Neural progenitor cell (in vitro differentiated cells): ENCODE results near the gene KDELR1. TPM values are rescaled to one million over a fixed set of nuclear protein-coding genes. Genes with fewer than 3 reads are reported as not detected.
A peak's percentile ranks its signal among the peaks of the same experiment; 100 is the strongest.

Source experiments
- DNase-seq: peaks from one replicate; pipeline ENCODE4 v3.0.0-alpha.2; 2016; ENCODE audit warnings: low spot score
- H2AFZ ChIP-seq: fragments of 200-600 bp; sonication (generic); replicated peaks from 2 replicates; pipeline ENCODE4 v1.6.1; 2016; ENCODE audit warnings: antibody characterized with exemption
- H3F3A ChIP-seq: fragments of 200-600 bp; sonication (generic); 2 replicates; pipeline ENCODE4 v1.6.1; 2016; ENCODE audit warnings: antibody characterized with exemption, low read depth
- H3K27ac ChIP-seq: fragments of 200-600 bp; sonication (generic); 2 replicates; pipeline ENCODE4 v1.5.1; 2016; ENCODE audit warnings: mild to moderate bottlenecking
- H3K27me3 ChIP-seq: fragments of 200-600 bp; sonication (generic); 2 replicates; pipeline ENCODE4 v1.6.1; 2016; ENCODE audit warnings: mild to moderate bottlenecking, moderate library complexity
- H3K36me3 ChIP-seq: fragments of 200-600 bp; sonication (generic); 2 replicates; pipeline ENCODE4 v1.5.1; 2016
- H3K4me1 ChIP-seq: fragments of 200-600 bp; sonication (generic); 2 replicates; pipeline ENCODE4 v1.6.1; 2016; ENCODE audit warnings: mixed run types
- H3K4me2 ChIP-seq: fragments of 200-600 bp; sonication (generic); 2 replicates; pipeline ENCODE4 v1.6.1; 2016
- H3K4me3 ChIP-seq: fragments of 200-600 bp; sonication (generic); 2 replicates; pipeline ENCODE4 v1.5.1; 2016
- H3K79me2 ChIP-seq: fragments of 200-600 bp; sonication (generic); 2 replicates; pipeline ENCODE4 v1.6.1; 2016; ENCODE audit warnings: low read depth
- H3K9ac ChIP-seq: fragments of 200-600 bp; sonication (generic); 2 replicates; pipeline ENCODE4 v1.6.1; 2016
- H3K9me3 ChIP-seq: fragments of 200-600 bp; sonication (generic); 2 replicates; pipeline ENCODE4 v1.5.1; 2016; ENCODE audit warnings: low read depth
- H4K20me1 ChIP-seq: fragments of 200-600 bp; sonication (generic); 2 replicates; pipeline ENCODE4 v1.6.1; 2016; ENCODE audit warnings: low read depth
- H3K27ac Mint-ChIP-seq: 3 replicates; pipeline ENCODE4 v1.8.0; 2021; ENCODE audit warnings: mixed read lengths
- H3K27me3 Mint-ChIP-seq: 2 replicates; pipeline ENCODE4 v1.8.0; 2022; ENCODE audit warnings: low read depth, mild to moderate bottlenecking, inconsistent platforms, moderate library complexity, mixed read lengths; ENCODE audit not compliant: insufficient read depth
- H3K36me3 Mint-ChIP-seq: 3 replicates; pipeline ENCODE4 v1.8.0; 2021; ENCODE audit warnings: mixed read lengths
- H3K4me1 Mint-ChIP-seq: 3 replicates; pipeline ENCODE4 v1.8.0; 2021; ENCODE audit warnings: mixed read lengths
- H3K4me3 Mint-ChIP-seq: 3 replicates; pipeline ENCODE4 v1.8.0; 2021; ENCODE audit warnings: mild to moderate bottlenecking, moderate library complexity, mixed read lengths
- H3K9me3 Mint-ChIP-seq: 3 replicates; pipeline ENCODE4 v1.8.0; 2020; ENCODE audit warnings: mixed read lengths
- EZH2 ChIP-seq: fragments of 200-600 bp; sonication (generic); IDR thresholded peaks from 2 replicates; pipeline ENCODE4 v1.6.1; 2017; ENCODE audit warnings: antibody characterized with exemption, mild to moderate bottlenecking, moderate library complexity
- EZH2phosphoT487 ChIP-seq: fragments of 200-600 bp; sonication (generic); IDR thresholded peaks from 2 replicates; pipeline ENCODE4 v1.6.1; 2017; ENCODE audit warnings: antibody characterized with exemption
- total RNA-seq: library from RNA; depleted of rRNA; stranded (reverse); fragments of >200 nt; gene quantifications from 2 replicates; pipeline ENCODE4 v1.2.3, GENCODE V29; 2015; ENCODE audit warnings: low replicate concordance
- TF ChIP-seq, protein P1 (sequence below): fragments of 200-600 bp; sonication (generic); IDR thresholded peaks from 2 replicates; pipeline ENCODE4 v1.5.1; 2017; ENCODE audit warnings: antibody characterized with exemption, mild to moderate bottlenecking

KDELR1 gene
- total RNA-seq, 1 donor from 2014 or later: 106 TPM

DNA sequence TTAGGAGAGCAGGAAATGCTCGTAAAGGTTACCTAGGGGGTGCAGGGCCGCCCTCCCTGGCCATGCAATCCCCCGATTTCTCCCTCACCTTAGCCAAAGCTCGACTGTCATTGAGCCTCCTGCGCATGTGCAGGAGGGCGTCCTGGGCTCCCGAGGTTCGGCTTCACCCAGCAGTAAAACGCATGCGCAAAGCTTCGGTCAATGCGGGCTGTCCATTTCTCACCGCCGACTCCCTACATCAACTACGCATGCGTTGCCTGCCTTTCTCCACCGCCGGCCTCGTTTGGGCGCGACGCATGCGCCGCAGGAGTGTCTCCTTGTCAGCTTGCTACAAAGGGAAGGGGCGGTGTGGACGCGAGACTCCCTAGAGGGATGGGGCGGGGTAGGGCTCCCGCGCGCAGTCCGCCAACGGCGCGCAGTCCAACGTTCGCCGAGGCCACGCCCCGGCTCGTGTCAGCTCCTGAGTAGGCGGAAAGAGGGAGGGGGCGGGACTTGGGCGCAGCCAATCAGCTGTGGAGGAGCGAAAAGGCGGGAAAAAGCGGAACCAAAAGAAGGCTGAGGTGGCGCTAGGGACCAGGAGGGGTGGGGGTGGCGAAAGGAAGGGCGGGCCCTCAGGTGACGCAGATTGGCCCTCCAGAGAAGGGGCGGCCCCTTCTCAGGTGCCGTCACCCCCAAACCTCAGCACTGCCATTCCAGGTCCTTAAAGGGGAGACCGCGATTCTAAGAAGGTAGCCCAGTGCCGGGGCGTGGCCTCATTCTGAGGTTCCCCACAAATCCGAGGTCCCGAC lies 27.3 kb downstream of the KDELR1 start, which contains the start of the genes SYNGR4 and TMEM143:
Gene SYNGR4, plus strand, starts transcription at position 558 of the 788 bp plus-strand sequence. CDS start 1,476 bp downstream, outside the sequence.
Gene TMEM143, minus strand, starts transcription at position 131 of the 788 bp plus-strand sequence. Its CDS starts 20 bp downstream, at position 111.
- no peaks in the 10 kb centered on the region for H4K20me1 ChIP-seq
- peaks cover 15% of the 10 kb centered on the region for H3F3A ChIP-seq
- H3K4me1 Mint-ChIP-seq: peaks cover 20% of the 10 kb centered on the region
- H3K36me3 Mint-ChIP-seq: no peaks in the 10 kb centered on the region
- no peaks in the 10 kb centered on the region for H3K27me3 ChIP-seq
- TF ChIP-seq EZH2phosphoT487 (no peak), EZH2 (no peak)
- TF ChIP-seq, protein P1, sequence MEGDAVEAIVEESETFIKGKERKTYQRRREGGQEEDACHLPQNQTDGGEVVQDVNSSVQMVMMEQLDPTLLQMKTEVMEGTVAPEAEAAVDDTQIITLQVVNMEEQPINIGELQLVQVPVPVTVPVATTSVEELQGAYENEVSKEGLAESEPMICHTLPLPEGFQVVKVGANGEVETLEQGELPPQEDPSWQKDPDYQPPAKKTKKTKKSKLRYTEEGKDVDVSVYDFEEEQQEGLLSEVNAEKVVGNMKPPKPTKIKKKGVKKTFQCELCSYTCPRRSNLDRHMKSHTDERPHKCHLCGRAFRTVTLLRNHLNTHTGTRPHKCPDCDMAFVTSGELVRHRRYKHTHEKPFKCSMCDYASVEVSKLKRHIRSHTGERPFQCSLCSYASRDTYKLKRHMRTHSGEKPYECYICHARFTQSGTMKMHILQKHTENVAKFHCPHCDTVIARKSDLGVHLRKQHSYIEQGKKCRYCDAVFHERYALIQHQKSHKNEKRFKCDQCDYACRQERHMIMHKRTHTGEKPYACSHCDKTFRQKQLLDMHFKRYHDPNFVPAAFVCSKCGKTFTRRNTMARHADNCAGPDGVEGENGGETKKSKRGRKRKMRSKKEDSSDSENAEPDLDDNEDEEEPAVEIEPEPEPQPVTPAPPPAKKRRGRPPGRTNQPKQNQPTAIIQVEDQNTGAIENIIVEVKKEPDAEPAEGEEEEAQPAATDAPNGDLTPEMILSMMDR: no peak
- no peaks in the 10 kb centered on the region for H3K9me3 Mint-ChIP-seq
- H3K36me3 ChIP-seq: no peaks in the 10 kb centered on the region
- peaks cover 11% of the 10 kb centered on the region for H3K27me3 Mint-ChIP-seq
- DNase-seq: peak; percentile 100
- H3K4me3 Mint-ChIP-seq: peak within 1 kb of the TSS; percentile 83
- H3K9me3 ChIP-seq: no peaks in the 10 kb centered on the region
- H3K27ac Mint-ChIP-seq: peak within 1 kb of the TSS; percentile 59
- peak within 1 kb of the TSS; percentile 77 for H3K4me2 ChIP-seq
- no peaks in the 10 kb centered on the region for H3K79me2 ChIP-seq
- no peak within 1 kb of the TSS for H3K9ac ChIP-seq
- H2AFZ ChIP-seq: peak within 1 kb of the TSS; percentile 28
- peak within 1 kb of the TSS; percentile 7 for H3K27ac ChIP-seq
- H3K4me1 ChIP-seq: peaks cover 4% of the 10 kb centered on the region
- peak within 1 kb of the TSS; percentile 44 for H3K4me3 ChIP-seq

DNA sequence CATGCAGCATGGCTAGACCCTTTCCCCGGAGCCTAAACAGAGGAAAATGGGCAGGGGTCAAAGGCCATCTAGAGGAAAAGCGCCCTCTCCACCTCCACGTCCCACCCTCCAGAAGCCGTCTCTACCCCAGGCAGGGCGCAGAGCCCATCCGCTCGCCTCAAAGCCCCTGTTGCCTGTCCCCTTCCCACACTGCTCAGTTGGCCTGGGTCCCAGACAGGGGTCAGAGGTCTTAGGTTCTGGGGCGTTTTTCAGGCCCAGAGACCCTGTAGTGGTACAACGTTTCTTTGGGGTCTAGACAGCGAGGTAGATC lies 27.9 kb downstream of the KDELR1 start:
- Histone ChIP-seq H2AFZ (peak overlapping the region; percentile 28), H3K9me3 (no peaks in the 10 kb centered on the region), H3K9ac (no peak overlapping the region), H3K4me1 (peaks cover 4% of the 10 kb centered on the region), H3K4me3 (peak overlapping the region; percentile 44), H4K20me1 (no peaks in the 10 kb centered on the region), H3K79me2 (no peaks in the 10 kb centered on the region), H3F3A (peaks cover 18% of the 10 kb centered on the region), H3K27ac (peak overlapping the region; percentile 7), H3K4me2 (peak overlapping the region; percentile 77), H3K36me3 (no peaks in the 10 kb centered on the region), H3K27me3 (no peaks in the 10 kb centered on the region)
- H3K9me3 Mint-ChIP-seq: no peaks in the 10 kb centered on the region
- no peak for TF ChIP-seq EZH2phosphoT487
- TF ChIP-seq, protein P1: no peak
- TF ChIP-seq EZH2: no peak
- peaks cover 24% of the 10 kb centered on the region for H3K4me1 Mint-ChIP-seq
- H3K27me3 Mint-ChIP-seq: peaks cover 12% of the 10 kb centered on the region
- peak overlapping the region; percentile 83 for H3K4me3 Mint-ChIP-seq
- H3K27ac Mint-ChIP-seq: peak overlapping the region; percentile 29
- H3K36me3 Mint-ChIP-seq: no peaks in the 10 kb centered on the region
- no peak for DNase-seq

DNA sequence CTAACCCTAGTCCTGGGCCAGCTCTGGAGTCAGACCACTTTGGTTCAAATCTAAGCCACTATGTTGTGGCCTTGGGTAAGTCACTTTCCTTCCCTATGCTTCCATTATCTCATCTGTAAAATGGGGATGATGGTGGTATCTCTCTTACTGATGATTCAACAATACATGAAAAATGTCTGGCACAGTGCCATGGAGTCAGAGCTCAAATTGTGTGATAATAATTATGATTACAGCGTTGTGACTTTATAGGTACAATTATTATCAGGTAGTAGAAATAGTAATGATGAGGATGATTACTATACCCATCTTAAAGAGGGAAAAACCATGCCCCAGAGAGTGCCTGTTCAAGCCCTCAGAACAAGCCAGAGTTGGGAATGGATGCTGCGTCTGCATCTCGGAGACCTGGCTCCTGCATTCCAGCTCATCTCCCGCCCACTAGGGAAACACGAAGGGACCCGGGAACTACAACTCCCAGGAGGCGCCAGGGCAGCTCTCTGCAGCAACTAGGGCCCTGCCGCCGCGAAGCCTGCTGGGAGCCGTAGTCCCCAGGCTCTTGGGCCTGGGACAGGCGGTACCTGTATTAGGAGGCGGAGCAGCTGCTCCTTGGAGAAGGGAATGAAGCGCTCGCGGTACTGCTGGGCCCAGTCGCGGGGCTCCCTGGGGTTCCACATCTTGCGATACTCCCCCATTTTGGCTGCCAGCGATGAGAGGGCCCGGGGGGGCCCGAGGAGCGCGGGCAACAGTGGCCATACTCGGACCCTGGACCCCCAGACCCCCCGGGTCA lies 28.4 kb downstream of the KDELR1 start:
- H3K4me2 ChIP-seq: peak overlapping the region; percentile 77
- H3K4me3 Mint-ChIP-seq: peak overlapping the region; percentile 83
- peak overlapping the region; percentile 44 for H3K4me3 ChIP-seq
- H3K27me3 Mint-ChIP-seq: peaks cover 12% of the 10 kb centered on the region
- H3K9me3 Mint-ChIP-seq: no peaks in the 10 kb centered on the region
- H3K4me1 ChIP-seq: peaks cover 4% of the 10 kb centered on the region
- H3K4me1 Mint-ChIP-seq: peaks cover 22% of the 10 kb centered on the region
- no peaks in the 10 kb centered on the region for H3K9me3 ChIP-seq
- peak overlapping the region; percentile 59 for H3K27ac Mint-ChIP-seq
- DNase-seq: peak; percentile 98
- H3K9ac ChIP-seq: no peak overlapping the region
- TF ChIP-seq, protein P1: no peak
- TF ChIP-seq EZH2 (no peak), EZH2phosphoT487 (no peak)
- H2AFZ ChIP-seq: peak overlapping the region; percentile 28
- H3K36me3 Mint-ChIP-seq: no peaks in the 10 kb centered on the region
- no peaks in the 10 kb centered on the region for H3K27me3 ChIP-seq
- no peaks in the 10 kb centered on the region for H4K20me1 ChIP-seq
- no peaks in the 10 kb centered on the region for H3K79me2 ChIP-seq
- H3F3A ChIP-seq: peaks cover 18% of the 10 kb centered on the region
- no peak overlapping the region for H3K27ac ChIP-seq
- no peaks in the 10 kb centered on the region for H3K36me3 ChIP-seq
